ENCODE results near the gene CCDC14.
A peak's percentile ranks its signal among the peaks of the same experiment; 100 is the strongest.
"Not testable (repeated sequence)": the region's sequence is repeated elsewhere in the genome, so short reads cannot be mapped to it uniquely, and the experiment has no call there.

The CCDC14 gene, protein sequence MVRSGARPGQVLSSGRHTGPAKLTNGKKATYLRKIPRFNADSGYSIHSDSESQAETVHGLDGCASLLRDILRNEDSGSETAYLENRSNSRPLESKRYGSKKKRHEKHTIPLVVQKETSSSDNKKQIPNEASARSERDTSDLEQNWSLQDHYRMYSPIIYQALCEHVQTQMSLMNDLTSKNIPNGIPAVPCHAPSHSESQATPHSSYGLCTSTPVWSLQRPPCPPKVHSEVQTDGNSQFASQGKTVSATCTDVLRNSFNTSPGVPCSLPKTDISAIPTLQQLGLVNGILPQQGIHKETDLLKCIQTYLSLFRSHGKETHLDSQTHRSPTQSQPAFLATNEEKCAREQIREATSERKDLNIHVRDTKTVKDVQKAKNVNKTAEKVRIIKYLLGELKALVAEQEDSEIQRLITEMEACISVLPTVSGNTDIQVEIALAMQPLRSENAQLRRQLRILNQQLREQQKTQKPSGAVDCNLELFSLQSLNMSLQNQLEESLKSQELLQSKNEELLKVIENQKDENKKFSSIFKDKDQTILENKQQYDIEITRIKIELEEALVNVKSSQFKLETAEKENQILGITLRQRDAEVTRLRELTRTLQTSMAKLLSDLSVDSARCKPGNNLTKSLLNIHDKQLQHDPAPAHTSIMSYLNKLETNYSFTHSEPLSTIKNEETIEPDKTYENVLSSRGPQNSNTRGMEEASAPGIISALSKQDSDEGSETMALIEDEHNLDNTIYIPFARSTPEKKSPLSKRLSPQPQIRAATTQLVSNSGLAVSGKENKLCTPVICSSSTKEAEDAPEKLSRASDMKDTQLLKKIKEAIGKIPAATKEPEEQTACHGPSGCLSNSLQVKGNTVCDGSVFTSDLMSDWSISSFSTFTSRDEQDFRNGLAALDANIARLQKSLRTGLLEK

DNA sequence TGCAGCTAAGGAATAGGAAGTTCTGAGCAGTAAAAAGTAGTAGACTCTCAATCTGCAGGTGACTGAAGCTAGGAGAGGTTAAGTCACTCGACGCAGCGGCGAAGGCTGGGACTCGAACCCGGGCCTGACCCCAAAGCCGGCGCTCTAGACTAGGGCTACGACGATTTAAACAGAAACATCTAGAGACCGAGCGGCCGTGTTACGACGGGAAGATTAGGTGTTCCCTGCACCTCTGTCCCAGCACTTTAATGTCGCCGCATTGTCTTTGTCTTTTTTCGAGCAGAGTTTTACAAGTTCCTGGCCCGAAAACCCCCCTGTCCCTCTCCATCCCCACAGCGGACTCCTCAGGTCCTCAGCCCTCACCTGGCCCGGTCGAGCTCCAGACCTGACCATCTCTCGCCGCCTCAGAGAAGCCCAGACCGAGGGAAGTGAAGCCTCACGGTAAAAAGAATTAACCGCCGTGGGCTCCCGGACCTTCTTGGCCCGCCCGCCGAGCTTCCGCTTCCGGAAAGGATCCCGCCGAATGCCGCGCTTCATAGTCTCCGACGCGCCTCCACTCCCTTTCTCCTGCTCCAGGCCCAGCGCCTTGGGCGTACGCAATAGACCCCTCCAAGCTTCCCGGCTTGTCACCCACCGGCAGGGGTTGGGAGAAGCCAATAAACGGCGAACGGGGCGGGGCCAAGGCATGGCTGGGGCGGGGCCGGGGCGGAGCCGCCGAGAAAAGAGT lies at the start of gene CCDC14:
TSS of gene CCDC14 (minus strand) at position 449 of the 727 bp plus-strand sequence. CDS start at position 393, 56 bp downstream.
- H3K4me3 ChIP-seq (ENCODE audit: low read length) = peak within 1 kb of the TSS; percentile 85
- no peak for TF ChIP-seq ZNF274 (IDR thresholded peaks at IDR 0.05; ENCODE audit: low read depth, low read length)

DNA sequence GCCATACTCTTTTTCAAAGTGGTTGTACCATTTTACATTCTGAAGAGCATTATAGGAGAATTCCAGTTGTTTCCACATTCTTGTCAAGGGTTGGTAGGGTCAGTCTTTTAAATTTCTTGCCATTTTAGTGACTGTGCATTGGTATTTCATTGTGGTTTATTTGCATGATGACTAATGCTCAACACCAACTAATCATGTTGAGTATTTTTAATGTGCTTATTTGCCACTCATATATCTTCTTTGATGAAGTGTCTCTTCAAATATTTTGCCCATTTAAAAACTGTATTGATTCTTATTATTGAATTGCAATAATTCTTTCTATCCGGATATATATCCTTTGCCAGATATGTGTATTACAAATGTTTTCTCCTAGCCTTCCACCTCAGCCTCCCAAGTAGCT lies 47.3 kb upstream of the CCDC14 start:
- H3K4me3 ChIP-seq (ENCODE audit: low read length) = not testable (repeated sequence)

DNA sequence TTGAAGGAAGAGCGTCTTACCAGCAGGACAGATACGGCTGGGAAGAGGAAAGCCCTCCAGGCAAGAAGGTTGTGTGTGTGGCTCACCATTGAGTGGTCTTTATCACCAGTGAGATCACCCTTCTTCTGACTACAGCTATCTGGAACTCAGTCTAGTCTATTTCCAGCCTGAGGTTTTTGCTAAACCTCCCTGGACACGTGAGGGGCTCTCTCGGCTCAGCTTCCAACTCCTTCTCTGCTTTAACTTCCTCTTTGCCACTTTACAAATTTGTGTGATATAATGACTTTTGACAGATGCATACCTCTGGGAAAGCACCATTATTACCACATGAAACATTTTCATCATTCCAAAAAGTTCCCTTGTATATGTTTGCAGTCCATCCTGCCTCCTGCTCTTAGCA lies 46.2 kb upstream of the CCDC14 start:
- H3K4me3 ChIP-seq (ENCODE audit: low read length) = no peak overlapping the region
- no peak for TF ChIP-seq ZNF274 (IDR thresholded peaks at IDR 0.05; ENCODE audit: low read depth, low read length)

DNA sequence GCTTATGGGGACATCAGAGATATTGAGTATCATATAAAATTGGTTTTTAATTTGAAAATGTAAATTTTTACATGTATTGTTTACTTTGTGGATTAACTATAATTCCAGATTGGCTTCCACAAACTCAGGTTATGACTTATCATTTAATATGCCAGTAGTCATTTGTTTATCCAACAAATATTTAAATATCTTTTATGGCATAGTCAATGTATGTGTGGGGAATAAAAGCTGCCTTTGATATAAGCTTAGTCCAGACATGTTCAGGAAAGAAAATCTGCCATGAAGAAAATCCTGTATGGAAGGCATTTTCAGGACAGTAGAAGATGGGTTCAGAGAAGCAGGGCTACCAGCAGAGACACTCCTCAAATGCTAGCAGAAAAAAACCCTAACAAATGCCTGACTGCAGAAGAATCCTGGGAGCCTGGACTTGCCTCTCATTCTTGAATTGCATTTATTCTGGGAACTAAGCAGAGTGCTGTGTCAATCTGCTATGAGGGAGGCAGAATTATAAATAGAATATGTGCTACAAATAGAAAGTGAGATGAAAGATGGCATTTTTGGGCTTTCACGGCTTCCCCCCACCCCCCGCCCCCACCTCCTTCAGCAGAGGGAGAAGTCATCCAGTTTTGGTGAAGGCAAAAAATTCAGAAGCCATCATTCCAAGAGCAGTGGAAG lies 41.5 kb upstream of the CCDC14 start:
- H3K4me3 ChIP-seq (ENCODE audit: low read length) = not testable (repeated sequence)

DNA sequence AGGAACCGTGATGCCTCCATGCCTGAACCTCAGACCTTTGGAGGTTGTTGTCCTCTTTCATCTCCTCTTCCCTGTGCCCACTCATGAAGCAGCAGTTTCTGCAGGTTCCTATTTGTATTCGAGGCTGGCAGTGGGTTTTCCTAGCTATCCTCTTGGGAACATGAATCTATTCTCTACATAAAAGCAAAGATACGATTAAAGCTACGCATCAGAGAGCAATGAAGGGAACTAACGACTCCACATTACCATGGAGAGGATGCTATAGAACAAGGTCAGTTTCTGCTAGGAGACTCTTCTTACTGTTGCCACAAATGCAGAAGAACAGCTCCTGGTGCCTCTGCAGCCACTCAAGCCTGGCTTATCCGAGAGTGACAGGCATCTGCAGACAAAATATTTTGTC lies 40.3 kb upstream of the CCDC14 start:
- not testable (repeated sequence) for H3K4me3 ChIP-seq (ENCODE audit: low read length)

DNA sequence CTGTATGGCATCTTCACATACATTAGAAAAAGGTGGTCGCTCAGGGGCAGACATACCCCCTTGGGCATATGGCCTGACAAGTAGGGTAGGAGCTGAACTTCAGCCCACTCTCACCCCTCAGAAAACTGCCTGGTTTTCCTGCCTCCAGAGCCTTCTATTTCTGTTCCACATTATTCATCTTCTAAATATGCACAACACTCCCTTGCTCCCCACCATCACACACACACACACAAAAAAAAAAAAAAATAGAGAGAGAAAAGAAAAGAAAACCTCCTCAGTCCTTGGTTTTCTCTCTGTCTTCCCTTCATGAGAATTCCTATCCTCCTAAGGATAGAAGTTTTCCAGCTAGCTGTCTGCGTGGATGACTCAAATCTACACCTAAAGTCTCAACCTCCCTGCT lies 36.5 kb upstream of the CCDC14 start:
- no peak for TF ChIP-seq ZNF274 (IDR thresholded peaks at IDR 0.05; ENCODE audit: low read depth, low read length)
- no peak overlapping the region for H3K4me3 ChIP-seq (ENCODE audit: low read length)

DNA sequence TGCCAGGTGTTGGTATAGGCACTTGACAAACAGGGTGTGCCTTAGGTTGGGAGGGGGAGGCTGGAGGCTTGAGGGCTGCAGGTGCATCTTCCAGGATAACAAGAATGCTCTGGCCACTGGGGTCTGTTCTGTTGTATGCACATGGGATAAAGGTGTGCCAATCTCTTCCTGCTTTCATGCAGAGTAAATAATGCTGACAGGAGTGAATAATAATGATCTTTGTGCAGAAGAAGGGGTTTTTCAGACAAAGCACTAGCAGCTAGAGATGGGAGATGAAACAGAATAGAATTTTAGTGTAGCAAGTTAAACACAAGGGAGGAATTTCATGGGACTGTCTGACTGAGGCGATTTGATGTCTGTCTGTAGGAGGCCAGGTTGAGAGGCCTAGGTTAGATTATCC lies 32.8 kb upstream of the CCDC14 start:
- no peak overlapping the region for H3K4me3 ChIP-seq (ENCODE audit: low read length)
- TF ChIP-seq ZNF274 (IDR thresholded peaks at IDR 0.05; ENCODE audit: low read depth, low read length) = no peak

DNA sequence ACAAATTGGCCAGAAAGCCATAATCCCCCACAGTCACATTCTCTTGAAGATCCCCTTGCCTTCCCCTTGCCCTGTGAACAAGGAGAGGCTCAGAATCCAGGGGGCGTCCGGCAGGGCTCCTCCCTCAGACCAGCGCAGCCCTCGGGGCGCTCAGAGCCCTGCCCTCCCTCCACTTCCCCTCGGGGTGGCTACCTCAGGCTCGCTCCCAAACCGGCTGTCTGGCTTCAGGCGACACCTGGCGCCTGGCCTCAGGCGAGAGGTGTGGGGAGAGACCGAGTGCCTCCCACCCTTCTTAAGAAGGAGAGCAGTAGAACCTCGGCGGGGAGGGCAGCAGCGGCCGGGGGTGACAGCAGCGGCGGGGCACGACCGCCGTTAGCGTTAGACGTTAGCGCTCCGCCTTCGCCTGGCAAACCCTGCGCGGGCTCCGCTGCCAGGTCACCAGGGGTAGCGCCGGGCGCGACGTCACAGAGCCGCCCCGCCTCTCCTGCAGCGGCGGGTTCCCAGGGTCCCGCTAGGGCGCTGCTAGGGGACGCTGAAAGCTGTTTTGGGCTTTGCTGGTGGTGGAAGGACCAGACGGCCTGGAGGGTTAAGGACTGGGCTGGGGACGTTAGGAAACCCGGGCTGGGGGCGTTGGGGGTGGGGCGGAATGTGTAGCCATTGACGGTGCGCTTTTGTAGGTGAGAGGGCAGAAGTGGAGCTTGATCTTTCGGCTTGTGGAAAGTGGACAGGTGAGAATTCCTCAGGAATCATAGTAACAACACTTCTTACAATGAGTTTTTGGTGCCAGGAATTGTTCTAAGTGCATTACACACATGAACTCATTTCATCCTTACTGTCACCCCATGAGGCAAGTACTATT lies 30.9 kb upstream of the CCDC14 start, which contains the start of gene ROPN1:
TSS of gene ROPN1 (minus strand) at position 395 of the 859 bp plus-strand sequence. CDS start 11,643 bp downstream, outside the sequence.
- H3K4me3 ChIP-seq (ENCODE audit: low read length) = not testable (repeated sequence)

DNA sequence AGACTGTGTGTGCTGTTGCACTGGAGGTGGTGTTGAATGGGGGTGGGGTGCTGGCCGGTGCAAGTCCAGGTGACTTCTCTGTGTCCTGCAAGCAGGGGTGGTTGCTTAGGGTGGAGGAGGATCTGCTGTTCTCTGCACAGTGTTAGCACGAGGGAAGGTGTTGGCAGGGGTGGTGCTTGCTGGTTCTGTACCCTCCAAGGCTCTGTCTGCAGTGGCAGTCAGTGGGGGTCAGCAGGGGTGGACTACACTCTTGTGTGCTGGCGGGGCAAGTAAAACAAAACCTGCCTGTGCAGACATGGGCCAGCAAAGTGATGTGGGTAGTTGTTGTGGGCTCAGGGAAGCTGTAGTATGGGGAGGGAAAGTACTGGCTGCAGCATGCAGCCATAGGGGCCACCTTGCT lies 25.4 kb upstream of the CCDC14 start:
- H3K4me3 ChIP-seq (ENCODE audit: low read length) = no peak overlapping the region
- no peak for TF ChIP-seq ZNF274 (IDR thresholded peaks at IDR 0.05; ENCODE audit: low read depth, low read length)

DNA sequence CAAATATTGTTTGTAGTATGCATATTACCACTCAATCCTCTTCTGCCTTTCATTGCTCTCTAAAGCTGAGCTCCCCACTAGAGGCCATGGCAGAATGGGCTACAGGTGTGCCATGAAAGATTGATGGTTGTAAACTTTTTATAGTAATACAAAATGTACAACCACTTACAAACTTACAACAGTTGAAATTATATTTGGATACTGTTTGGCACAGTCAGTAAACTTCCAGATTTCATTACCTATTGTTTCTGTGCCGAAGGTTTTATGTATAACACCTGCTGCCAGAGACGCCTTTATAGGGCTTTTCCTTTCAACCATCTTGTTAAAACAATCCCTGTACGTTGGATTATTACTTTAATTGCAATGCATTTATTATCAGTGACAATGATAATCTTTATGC lies 23.9 kb upstream of the CCDC14 start:
- no peak overlapping the region for H3K4me3 ChIP-seq (ENCODE audit: low read length)
- no peak for TF ChIP-seq ZNF274 (IDR thresholded peaks at IDR 0.05; ENCODE audit: low read depth, low read length)

DNA sequence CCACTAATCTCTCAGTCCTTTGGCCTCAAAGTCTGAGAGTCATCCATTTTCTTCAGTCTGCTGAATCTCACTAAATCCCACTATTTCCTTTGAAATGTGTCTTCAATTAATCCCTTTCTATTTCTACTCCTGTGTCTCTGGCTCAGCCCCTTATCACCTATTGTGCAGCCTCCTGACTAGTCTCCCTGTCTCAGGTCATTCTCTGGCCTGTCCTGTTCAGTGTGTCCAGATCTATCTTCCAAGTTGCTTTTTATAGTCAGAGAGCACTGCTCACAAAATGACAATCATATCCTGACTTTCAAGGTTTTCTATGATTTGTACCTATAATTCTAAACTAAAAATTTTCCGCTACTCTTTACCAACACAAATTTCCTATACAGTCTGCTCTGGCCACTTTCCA lies 23.3 kb upstream of the CCDC14 start:
- H3K4me3 ChIP-seq (ENCODE audit: low read length) = no peak overlapping the region
- TF ChIP-seq ZNF274 (IDR thresholded peaks at IDR 0.05; ENCODE audit: low read depth, low read length) = no peak

DNA sequence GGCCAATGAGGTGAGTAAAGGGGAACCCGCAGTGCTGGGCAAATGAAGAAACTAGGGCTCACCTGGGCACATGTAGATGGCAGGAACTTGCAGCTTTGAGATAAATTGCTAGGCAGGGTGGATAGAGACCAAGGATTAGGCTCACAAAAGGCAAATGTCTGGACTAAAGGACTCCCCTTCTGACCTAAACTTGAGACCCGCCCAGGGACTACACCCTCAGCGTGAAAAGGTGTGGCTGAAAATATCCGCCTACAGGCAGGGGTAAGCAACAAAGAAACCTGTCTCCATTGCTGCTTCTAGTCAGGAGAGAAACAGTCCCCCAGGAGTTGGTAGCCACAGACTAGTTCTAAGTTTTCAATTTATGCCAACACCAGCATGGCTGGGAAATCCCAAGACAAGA lies 20.3 kb upstream of the CCDC14 start:
- not testable (repeated sequence) for H3K4me3 ChIP-seq (ENCODE audit: low read length)

DNA sequence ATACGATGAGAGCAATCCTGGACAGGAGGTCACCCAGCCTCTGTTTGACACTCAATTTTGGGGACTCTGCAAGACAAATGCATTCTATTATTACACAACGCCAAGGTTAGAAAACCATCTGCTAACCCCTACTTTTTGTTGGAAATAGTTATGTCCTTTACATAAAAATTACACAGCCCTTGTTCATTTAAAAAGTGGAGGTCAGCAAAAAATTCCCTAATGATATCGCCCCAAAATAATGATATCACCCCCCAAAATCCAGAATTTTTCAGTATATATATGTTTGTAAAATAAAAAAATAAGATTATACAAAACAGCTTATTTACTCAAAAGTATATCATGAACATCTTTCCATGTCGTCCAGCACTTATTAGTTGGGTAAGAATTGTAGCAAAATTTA lies 19.5 kb upstream of the CCDC14 start:
- TF ChIP-seq ZNF274 (IDR thresholded peaks at IDR 0.05; ENCODE audit: low read depth, low read length) = no peak
- H3K4me3 ChIP-seq (ENCODE audit: low read length) = no peak overlapping the region

DNA sequence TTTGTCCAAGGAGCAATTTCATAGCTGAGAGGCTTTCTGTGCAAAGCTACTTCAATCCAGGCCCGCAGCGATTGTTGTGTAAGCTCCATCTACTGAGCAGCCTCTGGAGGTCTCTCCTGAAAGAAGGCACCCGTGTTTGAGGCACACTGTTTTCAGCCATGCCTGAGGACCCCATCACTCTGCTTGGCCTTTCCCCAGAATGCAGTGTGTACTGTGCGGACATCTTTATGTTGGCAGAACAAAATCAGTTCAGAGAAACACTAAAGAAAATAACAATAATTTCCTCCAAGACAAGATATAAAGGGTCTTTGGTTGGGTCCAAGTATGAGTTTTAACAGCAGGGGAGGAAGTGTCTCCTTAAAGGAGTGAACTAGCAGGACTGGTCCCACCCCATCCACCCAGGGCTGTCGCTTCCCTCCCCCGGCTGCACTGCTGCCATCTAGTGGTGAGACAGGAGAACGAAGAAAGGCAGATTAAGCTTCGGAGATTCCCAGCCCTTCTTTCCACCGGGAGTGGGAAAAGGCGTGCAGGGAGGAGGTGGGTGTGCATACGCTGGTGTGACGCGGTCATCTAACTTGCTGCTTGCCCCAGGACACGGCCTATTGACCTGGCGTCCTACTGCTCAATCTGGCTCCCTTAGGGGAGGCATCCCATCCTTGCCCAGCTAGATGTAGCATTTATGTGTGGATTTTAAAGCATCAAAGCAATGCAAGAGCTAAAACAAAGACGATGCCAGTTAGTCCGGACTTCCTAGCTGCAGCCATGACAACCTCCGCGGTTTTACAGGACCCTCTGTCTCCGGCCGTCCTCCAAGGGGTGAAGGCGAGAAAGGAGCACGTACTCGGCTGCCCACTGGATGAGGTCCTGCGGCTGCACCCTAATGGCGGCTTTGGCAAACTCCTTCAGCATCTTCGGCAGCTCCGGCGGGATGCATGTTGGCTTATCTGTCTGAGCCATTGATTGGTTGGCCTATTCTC lies 18.8 kb upstream of the CCDC14 start:
- H3K4me3 ChIP-seq (ENCODE audit: low read length) = not testable (repeated sequence)

DNA sequence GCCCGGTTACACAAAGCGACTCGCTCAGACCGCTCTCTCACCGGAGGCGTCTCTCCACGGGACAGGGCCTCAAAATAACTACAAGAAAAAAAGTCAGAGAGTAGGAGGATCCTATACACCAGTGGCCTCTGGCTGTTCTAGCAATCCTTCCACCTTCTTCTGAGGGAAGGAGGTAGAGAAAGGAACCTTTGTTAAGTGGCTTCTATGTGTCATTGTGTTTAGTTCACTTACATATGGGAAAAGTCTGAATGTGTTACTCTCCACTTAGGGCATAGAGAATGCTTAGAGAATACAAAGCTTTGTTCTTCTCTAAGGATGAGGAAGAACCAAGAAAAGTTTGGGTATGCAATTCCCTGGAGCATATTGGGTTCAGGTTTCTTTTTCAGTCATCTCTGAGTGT lies 15.9 kb upstream of the CCDC14 start:
- not testable (repeated sequence) for H3K4me3 ChIP-seq (ENCODE audit: low read length)

DNA sequence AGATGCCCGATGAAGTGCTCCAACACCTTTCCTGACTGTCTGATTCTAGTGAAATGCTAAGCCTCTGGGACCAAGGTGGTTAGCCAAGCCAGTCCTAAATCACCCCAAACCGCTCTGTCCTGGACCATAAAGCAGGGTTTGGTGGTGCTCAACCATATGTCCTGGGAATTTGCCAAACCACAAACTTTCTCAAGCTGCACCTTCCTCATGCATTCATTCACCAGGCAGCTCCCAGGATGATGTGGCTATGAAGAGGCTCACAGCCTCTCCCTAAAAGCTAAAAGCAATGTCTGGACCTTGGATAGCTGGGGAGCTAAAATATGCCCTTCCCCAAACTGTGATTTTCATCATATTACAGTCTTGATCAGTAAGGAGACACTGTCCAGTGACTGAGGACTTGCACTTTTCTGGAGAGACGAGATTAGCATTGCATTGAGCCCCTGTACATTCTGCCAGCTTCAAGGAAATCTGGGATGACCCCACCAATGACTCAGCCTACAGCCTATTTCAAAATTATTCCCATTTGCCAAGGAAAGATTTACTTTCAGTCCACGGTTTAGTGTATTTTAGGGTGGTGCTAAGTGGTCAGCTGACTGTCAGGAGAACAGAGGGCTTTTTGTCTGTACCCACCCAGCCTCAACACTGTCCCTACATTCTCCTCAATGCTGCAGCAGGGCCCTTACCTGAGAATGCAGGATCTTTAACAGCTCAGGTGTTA lies 15.3 kb upstream of the CCDC14 start:
- not testable (repeated sequence) for H3K4me3 ChIP-seq (ENCODE audit: low read length)

DNA sequence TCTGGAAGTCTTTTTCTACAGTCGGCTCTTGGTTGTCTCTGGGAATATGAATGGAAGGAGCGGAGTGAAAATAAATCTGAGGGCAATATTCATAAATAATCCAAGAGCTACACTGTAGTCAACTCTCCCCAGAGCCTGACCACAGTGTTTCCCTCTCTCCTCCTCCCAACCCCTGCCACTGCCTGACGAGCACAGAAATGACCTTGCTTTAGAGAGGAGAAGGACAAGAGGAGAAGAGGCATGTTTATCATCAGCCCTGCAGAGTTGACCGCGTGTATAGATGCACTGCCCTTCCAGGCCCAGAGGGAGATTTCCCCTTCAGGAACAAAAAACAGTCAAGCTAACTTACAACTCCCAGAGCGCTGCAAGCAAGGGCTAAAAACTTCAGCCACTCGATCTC lies 14.0 kb upstream of the CCDC14 start:
- H3K4me3 ChIP-seq (ENCODE audit: low read length) = not testable (repeated sequence)

All from GM08714 (cell line).